Suprapubic skin (tissue), 4 donors: ENCODE data around the gene TRIM41.

Experiments used
- CTCF ChIP-seq, 2 donors: fragments of 200-600 bp in 1 of 2; fragments of 450-650 bp in 1 of 2; sonication (generic) in 1 of 2; IDR thresholded peaks; one replicate each; pipeline ENCODE4 v1.5.1; 2016 to 2019; ENCODE audit warnings: antibody characterized with exemption in 2 of 2, mild to moderate bottlenecking in 1 of 2, moderate library complexity in 1 of 2
- POLR2A ChIP-seq, 2 donors: fragments of 450-650 bp; IDR thresholded peaks; one replicate each; pipeline ENCODE4 v1.6.1; 2017; ENCODE audit warnings: antibody characterized with exemption in 2 of 2, mild to moderate bottlenecking in 2 of 2, moderate library complexity in 2 of 2
- POLR2AphosphoS5 ChIP-seq, 3 donors: sonication (generic); formaldehyde crosslinking; IDR thresholded peaks; one replicate each; pipeline ENCODE4 v1.6.1; 2017; ENCODE audit warnings: antibody characterized with exemption in 3 of 3

- TF ChIP-seq CTCF (IDR thresholded peaks at IDR 0.05) (no peak), POLR2A (IDR thresholded peaks at IDR 0.05) (peak; percentile 93 to 96), POLR2AphosphoS5 (IDR thresholded peaks at IDR 0.05) (peak; percentile 81 to 85 (median 83))
These were observed at the start of gene TRIM41 for GRCh38 chr5:181223058-181223728.
